Activated CD4-positive, CD25-positive, alpha-beta regulatory T cell treated with anti-CD3 and anti-CD28 coated beads, Interleukin-2, amount 50 U/mL, for 24 hours (primary cell): Measurements from ENCODE around the gene GHRH.

Source experiments
- ATAC-seq, 2 donors: fragments of 150-1000 bp; cut with Tn5 transposase; one replicate each; pipeline ENCODE4 v1.10.0; 2021; ENCODE audit warnings: mild to moderate bottlenecking in 1 of 2, moderate library complexity in 1 of 2

Gene GHRH

GRCh38 chr20:37236462-37236861, 25.2 kb downstream of the GHRH start:
- no peak for ATAC-seq

DNA sequence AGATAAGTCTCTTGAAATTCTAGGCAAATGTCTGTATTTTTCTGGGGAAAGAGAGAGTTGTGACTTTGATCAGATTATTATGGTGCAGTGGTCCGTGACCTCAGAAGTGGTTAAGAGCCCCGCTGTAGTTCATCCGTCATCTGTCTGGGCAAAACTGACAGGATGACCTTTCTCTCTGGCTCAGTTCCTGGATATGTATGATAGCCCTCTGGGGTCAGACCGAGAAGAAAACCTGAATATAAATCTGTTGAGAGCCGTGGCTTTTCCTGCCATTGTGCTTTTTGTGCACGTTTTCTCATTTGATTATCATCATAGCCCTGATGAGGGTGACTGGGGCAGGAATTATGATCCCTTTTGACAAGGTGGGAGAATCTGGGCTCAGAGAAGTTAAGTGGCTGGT, 26.5 kb downstream of the GHRH start:
- ATAC-seq = no peak

GRCh38 chr20:37234254-37234581, 27.4 kb downstream of the GHRH start:
- no peak for ATAC-seq

DNA sequence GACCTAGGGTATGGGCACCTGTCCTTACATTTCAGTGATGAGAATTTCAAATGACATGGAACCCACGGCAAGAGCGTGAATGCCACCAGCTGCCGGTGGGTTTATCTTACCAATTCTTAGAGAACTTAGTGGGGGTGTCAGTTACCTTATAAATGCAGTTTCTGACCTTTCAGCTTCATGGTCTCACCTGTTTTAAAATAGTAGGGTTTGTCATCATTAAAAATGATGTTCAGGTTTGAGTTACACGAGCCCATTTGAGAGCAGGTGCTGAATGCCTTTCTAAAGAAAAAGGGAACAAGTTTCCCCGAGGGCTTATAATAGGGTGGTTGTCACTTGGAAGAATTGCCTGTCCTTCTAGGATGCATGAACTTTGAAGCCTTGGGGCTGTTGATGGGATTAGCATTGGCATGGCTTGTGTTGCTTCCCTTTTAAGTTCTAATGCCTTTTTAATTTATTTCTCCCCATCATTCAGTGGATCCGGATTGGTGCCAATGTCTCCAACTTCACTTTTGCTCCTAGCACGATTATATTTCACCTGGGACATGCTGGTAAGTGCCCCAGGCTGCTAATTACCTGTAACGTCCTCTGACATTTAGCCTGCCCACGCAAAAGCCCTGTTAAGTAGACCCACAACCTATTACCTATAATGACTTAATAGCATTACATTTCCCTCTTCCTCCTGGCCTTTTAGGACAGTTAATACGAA, 27.9 kb downstream of the GHRH start:
- no peak for ATAC-seq

DNA sequence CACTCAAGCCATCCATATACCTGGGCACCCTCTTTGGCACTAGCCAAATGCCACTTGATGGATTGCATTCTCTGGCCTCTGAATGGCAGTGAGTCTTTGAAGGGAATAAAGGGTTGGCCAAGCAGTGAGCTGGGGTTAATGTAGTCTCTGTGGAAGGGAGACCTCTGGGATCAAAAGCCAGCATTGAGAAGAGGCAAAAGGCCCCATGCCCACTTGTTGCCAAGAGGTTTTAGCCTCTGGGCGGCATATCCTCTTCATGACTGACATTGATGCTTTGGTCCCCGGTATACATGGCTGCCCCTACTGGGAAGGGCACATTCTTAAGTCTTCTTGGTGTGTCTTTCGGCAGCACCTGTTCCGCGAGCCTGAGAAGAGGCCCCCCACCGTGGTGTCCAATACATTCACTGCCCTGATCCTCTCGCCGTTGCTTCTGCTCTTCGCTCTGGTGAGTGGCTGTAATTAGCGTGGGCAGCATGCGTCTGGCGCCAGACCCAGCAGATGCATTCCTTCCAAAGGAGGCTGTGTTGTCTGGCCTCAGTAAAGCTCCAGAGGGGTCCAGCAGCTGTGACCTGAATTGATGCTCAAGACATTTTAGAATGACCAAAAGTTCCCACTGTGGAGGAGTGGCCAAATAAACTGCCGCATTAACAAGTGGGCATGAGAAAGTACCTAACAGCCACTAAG, 29.5 kb downstream of the GHRH start:
- ATAC-seq = no peak

DNA sequence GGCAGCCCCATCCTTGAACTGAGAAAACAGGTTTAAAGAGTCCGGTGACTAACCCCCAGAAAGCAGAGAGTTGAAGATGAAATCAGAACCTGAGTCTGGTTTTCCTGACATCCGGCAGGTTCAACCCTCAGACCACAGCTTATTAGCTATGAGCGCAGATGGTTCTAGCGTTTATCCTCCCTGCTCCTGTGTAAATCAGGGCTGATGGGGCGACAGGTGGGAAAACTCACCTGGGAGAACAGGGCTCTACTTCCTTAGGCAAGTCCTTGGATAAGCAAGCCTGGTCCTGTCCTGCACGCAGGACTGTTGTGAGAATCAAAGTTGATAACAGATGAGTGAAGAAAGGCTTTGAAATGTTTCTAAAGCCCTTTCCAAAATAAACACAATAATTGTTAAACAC, 31.4 kb downstream of the GHRH start:
- no peak for ATAC-seq

- no peak for ATAC-seq
Observed at GRCh38 chr20:37229357-37229756, 32.3 kb downstream of the GHRH start.

GRCh38 chr20:37228656-37229055, 33.0 kb downstream of the GHRH start:
- ATAC-seq = no peak

GRCh38 chr20:37228082-37228481, 33.5 kb downstream of the GHRH start:
- no peak for ATAC-seq

DNA sequence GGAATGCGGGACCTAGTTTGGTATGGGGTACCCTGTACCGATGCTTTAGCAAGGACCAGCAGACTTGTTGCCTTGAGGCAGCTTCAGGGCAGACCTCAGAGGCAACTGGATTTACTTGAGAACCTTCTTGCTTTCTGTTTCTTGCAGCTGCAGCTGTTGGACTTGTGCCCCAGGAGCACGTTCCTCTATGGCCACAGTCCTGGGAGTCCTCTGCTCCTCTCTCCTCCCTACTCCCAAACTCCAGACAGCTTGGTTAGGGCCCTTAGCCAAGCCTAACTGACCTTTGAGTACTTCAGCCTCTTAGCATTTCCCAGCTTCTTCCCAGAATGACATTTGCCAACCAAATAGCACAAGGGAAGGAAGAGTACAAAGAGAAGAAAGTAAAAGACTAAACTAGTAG, 34.7 kb downstream of the GHRH start:
- no peak for ATAC-seq

- ATAC-seq = no peak
Observed at GRCh38 chr20:37225146-37225545, 36.5 kb downstream of the GHRH start.

- peak in 1 of 2 donors; percentile 58 for ATAC-seq
Observed at GRCh38 chr20:37223053-37223452, 38.6 kb downstream of the GHRH start.

- ATAC-seq = no peak
Observed at GRCh38 chr20:37222086-37222485, 39.5 kb downstream of the GHRH start.

- no peak for ATAC-seq
Observed at GRCh38 chr20:37220731-37221130, 40.9 kb downstream of the GHRH start.

DNA sequence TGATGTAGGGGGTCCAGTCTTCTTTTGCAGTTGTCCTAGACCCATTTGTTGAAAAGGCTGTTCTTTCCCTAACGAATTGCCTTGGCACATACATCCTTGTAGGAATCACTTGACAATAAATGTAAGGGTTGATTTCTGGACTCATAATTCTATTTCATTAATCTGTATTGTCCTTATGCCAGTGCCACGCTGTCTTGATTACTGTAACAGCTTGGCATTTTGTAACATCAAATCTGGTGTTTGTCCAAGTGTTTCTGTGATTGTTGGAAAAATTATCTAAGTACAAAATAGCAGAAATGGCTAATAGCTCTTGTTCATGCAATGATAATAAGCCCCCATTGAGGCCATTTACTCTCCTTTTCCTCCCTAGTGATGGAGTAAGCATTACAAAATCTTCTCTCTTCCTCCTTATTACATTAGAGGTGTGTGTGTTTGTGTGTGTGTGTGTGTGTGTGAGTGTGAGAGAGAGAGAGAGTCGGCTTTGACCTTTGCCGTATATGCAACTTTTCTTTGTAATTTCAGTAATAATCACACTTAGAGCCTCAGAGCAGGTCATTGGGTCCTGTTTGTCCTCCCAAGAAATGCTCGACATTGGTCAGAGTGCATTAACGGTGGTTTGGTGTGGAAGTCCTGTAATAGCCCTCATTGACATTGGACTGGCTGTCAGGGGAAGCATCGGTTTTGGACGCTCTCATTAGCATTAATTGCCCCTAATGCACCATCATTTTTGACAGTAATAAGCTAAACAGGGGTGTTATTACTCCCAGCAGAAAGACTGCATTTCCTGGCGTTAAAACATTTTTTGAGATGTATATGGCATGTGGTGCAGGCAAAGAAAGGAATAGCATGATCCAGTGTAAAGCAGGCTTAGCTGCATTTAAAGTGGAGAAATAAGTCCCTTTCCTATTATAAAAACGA, 41.6 kb downstream of the GHRH start:
- no peak for ATAC-seq

GRCh38 chr20:37218976-37219375, 42.6 kb downstream of the GHRH start:
- ATAC-seq = no peak

DNA sequence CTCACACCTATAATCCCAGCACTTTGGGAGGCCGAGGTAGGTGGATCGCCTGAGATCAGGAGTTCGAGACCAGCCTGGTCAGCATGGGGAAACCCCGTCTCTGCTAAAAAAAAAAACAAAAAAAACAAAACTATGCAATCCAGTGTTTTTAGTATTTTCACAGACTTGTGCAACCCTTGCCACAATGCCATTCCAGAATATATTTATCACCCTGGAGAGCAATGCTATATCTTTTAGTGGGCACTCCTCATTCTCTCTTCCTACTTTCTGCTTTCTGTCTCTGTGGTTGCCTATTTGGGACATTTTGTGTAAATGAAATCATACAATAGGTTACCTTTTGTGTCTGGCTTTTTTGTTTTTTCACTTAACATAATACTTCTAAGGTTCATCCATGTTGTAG, 43.2 kb downstream of the GHRH start:
- ATAC-seq = no peak

- no peak for ATAC-seq
Observed at GRCh38 chr20:37209661-37210314, 51.8 kb downstream of the GHRH start.

DNA sequence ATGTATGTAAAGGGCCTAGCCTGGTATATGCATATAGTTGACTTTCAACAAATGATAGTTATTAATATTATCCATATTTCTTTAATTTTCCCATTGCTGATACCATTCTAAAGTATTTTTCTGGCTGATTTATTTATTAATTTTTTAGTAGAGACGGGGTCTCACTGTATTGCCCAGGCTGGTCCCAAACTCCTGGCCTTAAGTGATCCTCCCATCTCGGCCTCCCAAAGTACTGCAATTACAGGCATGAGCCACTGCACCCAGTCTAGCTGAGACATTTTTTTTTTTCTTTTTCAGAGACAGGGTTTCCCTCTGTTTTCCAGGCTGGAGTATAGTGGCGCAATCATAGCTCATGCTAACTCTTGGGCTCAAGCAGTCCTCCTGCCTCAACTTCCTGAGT, 52.4 kb downstream of the GHRH start:
- ATAC-seq = no peak

GRCh38 chr20:37207171-37207570, 54.4 kb downstream of the GHRH start:
- ATAC-seq = no peak

- ATAC-seq = no peak
Observed at GRCh38 chr20:37205794-37206193, 55.8 kb downstream of the GHRH start.

DNA sequence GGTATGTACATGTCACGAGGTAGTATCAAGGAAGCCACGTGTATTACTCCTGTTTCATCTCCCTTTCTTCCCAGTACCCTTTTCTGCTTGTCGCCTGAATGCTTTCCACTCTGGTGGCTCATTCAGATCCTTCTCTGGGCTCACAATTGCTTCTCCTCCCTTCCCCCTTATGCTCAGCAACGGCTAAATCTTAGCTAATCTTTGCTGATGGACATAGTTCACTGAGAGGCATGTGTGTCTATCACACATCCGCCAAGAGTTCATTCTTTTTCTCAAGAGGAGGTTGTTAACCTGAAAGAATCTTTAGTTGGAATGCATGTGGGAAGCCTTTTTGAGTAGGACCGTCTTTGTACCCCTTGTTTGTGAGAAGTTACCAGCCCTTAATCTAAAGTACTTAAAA, 56.5 kb downstream of the GHRH start:
- ATAC-seq = no peak

DNA sequence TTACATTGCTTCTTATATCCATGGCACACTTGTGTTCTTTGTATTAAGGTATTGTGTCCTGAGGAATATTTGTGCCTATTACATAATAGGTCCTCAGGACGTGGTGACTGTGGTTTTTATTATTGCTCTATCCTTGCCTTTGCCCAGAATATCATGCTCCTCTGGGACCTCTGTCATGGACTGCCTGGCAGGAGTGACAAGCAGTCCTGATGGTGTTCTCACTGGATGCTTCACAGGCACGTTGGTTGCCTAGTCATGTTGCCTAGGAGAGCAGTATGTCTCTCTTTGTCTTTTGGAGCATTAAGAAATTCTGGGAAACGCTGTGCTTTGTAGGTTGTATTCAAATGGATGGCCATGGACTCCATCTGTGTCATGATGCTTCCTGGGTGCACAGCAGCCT, 57.6 kb downstream of the GHRH start:
- no peak for ATAC-seq
